Activated gamma-delta T cell treated with Interleukin-2 at 50 U/mL for 16 hours (primary cell): Measurements from ENCODE around the gene KNG1.
A peak's percentile ranks its signal among the peaks of the same experiment; 100 is the strongest.

Experiments
- DNase-seq: peaks from one replicate; pipeline ENCODE4 v3.0.0-alpha.2; 2020

KNG1 gene

DNA sequence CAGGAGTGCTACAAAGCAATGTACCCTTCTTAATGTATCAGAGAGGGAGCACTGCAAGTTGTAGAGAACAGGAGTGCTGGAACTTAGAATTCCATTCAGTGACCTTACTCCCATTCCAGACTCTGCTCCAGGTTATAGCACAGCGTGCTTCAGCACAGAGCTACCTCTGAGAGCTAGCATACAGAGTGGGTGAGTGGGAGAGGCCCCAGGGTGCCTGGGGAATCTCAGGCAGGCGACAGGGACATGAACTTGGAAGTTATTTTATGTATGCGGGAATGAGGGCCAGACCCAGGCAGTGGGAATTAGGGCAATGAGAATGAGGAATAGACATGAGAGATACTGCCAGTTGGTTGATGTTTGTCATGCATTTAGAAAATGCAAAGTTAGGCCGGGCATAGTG is 3.7 kb upstream of the KNG1 start:
- no peak for DNase-seq

GRCh38 chr3:186719945-186720739 is 3.0 kb downstream of the KNG1 start:
- DNase-seq, result no peak

GRCh38 chr3:186722457-186722856 is 5.3 kb downstream of the KNG1 start:
- no peak for DNase-seq

DNA sequence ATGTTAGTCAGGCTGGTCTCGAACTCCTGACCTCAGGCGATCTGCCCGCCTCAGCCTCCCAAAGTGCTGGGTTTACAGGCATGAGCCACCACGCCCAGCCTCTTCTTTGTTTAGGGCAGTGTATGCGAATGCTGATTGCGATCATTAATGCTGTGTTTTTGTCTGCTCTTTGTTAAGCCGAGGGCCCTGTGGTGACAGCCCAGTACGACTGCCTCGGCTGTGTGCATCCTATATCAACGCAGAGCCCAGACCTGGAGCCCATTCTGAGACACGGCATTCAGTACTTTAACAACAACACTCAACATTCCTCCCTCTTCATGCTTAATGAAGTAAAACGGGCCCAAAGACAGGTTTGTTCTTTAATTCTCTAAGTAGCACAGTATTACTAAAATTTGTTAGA is 7.8 kb downstream of the KNG1 start:
- no peak for DNase-seq

- no peak for DNase-seq
Observed at GRCh38 chr3:186732169-186732766, 15.1 kb downstream of the KNG1 start.

- DNase-seq, result no peak
Observed at GRCh38 chr3:186742618-186743380, 25.6 kb downstream of the KNG1 start.

GRCh38 chr3:186743666-186744065 is 26.5 kb downstream of the KNG1 start:
- no peak for DNase-seq

DNA sequence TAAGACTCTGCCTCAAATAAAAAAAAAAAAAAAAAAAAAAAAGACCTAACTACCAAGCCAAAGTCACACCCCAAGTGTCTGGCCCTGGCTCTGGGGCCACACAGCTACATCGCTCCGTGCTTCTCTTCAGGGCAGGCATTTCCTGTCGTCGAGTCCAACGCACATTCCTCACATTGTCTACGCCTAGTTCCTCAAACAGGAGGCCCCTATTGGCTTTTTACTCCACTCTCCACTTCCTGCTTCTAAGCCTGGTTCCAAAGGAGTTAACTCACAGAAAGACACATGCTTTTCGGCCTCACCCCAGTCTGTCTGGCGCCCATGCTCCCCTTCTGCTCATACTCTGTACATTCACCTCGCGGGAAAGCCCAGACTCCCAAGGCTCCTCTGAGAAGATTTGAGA is 28.8 kb downstream of the KNG1 start:
- no peak for DNase-seq

DNA sequence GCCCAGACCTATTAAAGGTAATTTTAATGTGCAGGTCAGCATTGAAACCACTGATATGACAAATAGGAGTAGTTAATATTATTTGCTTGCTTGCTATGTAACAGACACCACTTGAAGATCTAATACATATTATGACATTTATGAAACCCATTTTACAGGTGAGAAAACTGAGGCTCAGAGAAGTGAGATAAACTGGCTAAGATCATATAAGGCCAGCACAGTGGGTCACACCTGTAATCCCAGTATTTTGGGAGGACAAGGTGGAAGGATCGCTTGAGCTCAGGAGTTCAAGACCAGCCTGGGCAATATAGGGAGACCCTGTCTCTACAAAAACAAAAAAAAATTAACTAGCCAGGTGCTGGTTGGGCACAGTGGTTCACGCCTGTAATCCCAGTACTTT is 33.2 kb downstream of the KNG1 start:
- DNase-seq, result no peak

DNA sequence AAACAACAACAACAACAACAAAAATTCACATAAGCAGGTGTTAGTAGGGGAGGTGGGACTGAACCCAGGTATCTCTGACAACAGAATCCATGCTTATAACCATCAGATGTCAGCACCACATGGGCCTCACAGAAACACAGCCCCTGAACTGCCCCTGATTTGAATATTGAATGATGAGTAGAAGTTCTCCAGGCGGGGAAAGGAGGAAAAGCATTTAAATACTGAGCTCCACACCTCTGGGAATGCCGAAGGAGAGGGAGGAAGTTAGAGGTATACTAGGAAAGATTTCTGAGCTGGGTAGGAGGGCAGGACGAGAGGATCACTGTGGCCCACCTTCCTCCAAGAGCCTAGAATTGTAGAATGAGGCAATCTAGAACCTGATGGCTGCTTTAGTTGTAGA is 34.3 kb downstream of the KNG1 start:
- no peak for DNase-seq

- no peak for DNase-seq
Observed at GRCh38 chr3:186754006-186754405, 36.8 kb downstream of the KNG1 start.

DNA sequence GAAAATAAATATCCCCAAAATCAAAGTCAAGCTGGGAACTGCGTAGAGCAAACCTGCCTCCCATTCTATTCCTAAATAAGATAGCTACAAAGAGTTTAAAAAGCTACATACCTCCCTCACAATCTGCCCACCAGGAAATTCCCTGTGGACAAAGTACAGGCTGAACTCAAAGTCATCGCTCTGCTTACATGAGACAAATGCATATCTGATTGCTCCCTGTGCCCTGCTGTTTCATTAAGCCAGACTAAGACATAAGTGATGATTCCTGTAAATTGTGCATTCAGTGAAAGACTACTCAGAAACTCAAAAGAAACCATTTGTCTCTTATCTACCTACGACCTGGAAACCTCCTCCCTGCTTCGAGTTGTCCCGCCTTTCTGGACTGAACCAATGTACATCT is 37.7 kb downstream of the KNG1 start:
- no peak for DNase-seq

- no peak for DNase-seq
Observed at GRCh38 chr3:186757214-186757613, 40.1 kb downstream of the KNG1 start.

DNA sequence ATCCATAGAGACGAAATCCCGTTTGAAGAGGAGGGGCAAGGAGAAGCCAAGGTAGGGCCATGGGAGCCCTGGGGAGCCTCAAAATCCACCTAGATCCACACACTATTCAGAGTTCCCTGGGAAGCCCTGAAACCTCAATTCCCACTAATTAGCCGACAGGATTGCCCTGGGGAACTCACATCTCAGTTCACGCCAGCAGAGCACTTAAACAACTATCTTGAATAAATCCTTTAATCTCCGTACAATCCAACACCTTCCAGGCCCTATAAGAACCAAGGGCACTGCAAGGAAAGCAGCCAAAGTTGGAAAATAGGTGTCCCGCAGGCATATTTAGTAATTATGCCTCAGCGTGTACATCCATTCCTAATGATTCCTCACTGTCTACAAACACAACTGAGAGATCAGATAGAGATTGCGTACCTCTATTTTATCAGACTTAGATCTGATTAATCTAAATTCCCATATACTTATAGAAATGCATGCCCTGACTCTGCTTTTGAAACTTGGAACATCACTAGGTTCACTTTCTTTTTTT is 40.6 kb downstream of the KNG1 start:
- DNase-seq, result no peak

DNA sequence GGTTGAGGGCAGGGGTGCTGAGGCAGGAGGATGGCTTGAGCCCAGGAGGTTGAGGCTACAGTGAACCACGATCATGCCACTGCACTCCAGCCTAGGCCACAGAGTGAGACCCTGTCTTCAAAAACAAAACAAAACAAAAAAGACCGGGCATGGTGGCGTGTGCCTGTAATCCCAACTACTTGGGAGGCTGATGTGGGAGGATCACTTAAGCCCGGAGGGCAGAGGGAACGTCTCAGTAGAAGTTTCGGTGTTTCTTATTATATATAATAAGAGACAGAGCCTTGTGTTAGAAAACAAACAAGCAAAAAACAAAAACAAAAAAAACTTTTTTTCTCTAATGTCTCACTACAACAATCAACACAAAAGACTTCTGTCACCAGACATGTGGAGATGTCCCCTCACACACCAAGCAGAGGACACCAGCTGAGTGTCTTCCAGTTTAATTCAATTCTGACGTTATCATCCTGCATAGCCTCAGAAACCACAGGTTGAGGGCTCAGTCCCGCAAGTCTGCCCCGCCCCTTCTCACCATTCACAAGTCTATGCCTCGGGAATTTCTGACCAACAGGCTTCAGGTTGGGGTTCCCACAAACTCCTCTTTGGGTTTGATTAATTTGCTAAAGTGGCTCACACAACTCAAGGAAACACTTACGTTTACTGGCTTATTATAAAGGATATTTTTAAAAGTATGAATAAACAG is 42.2 kb downstream of the KNG1 start:
- no peak for DNase-seq

GRCh38 chr3:186760141-186760833 is 43.1 kb downstream of the KNG1 start:
- no peak for DNase-seq

GRCh38 chr3:186760897-186761447 is 43.8 kb downstream of the KNG1 start:
- no peak for DNase-seq

GRCh38 chr3:186772281-186772694 is 55.1 kb downstream of the KNG1 start:
- DNase-seq, result peak; percentile 6

- peak; percentile 60 for DNase-seq
Observed at GRCh38 chr3:186772701-186773417, 55.7 kb downstream of the KNG1 start.

DNA sequence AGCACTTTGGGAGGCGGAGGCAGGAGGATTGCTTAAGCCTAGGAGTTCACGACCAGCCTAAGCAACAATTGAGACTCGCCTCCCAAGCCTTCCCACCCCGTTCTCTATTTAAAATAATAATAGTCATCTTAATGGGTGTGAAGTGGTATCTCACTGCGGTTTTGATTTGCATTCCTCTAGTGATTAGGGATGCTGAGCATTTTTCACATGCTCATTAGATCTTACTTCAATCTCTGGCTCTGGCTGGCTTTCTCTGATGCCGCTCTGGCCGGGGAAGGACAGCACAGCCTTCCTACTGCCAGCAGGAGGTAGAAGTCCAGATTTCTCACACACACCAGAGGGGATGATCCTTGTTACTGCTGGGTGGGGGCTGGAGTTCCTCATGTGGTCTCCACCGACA is 58.8 kb downstream of the KNG1 start:
- DNase-seq, result no peak

DNA sequence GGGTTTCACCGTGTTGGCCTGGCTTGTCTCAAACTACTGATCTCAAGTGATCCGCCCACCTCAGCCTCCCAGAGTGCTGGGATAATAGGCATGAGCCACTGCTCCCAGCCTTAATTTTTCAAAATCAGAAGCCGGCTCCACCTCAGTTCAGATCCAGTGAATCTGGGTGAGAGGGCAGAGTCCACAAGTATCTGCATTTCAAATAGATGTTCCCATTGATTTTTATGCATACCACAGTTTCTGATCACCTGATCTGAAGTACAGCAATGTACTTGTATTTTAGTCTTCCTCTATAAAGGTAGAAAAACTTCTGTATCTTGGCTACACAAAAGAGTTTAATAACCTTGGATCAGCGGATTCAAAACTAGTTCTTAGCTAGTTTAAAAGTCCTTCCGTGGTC is 62.0 kb downstream of the KNG1 start:
- DNase-seq, result no peak
